ENCODE results near the gene MAB21L1. TPM values are rescaled to one million over a fixed set of nuclear protein-coding genes. Genes with fewer than 3 reads are reported as not detected.

Gene MAB21L1
- total and polyA plus RNA-seq, 2 of the 8 experiments (the other 6 are each of a cell fraction or from before 2014, with no cell fraction given), result not detected

DNA sequence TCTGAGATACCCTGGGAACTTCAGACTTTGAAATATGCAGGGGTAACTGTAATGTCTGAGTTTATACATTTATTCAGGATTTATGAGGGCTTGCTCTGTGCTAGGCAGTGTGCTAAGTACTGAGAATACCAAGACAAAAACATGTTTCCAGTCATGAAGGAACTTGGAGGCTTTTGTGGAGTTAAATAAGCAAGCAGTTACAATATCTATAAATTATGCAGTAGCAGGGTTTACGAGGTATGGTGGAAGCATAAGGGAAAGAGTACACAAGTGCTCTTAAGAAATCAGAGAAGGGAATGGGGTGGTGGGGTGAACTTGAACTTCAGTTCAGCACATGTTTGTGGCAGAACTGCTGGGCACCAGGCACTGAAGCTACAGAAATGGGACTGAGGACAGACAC lies 28.0 kb downstream of the MAB21L1 start:
- Histone ChIP-seq H4K8ac (ENCODE audit: extremely low read depth, insufficient read depth, low read length) (no peak overlapping the region), H3K36me3 (ENCODE audit: control insufficient read depth in 2 of 4, insufficient read depth in 4 of 4, low read length in 3 of 4) (peaks cover 0 to 3% (median 1%) of the 10 kb centered on the region in 4 experiments; a peak in 1 of 8 replicates), H2BK15ac (ENCODE audit: low read length) (no peak overlapping the region), H3K4me1 (replicated peaks in 1 of 4; ENCODE audit: control insufficient read depth in 3 of 4, insufficient read depth in 4 of 4, low read length in 3 of 4) (no peaks in the 10 kb centered on the region), H3K79me2 (ENCODE audit: control insufficient read depth in 1 of 2, insufficient read depth in 2 of 2, low read length in 2 of 2) (no peaks in the 10 kb centered on the region), H2AFZ (ENCODE audit: low read length) (no peak overlapping the region), H3K56ac (replicated peaks; ENCODE audit: insufficient read length, low read depth, low read length) (no peak overlapping the region), H3K9me3 (ENCODE audit: insufficient read depth in 2 of 2, low read depth in 1 of 2, low read length in 1 of 2) (no peaks in the 10 kb centered on the region), H3K4me2 (ENCODE audit: insufficient read depth in 1 of 2, low read depth in 2 of 2, low read length in 2 of 2) (no peak overlapping the region), H3K23me2 (ENCODE audit: low read depth, low read length) (peaks cover 3% of the 10 kb centered on the region; the same call in 1 of the 2 replicates), H2AK5ac (ENCODE audit: low read depth, low read length) (no peak overlapping the region), H2BK5ac (ENCODE audit: low read depth, low read length) (no peak overlapping the region), H2BK120ac (replicated peaks; ENCODE audit: low read depth, low read length) (no peak overlapping the region), H4K5ac (ENCODE audit: insufficient read length, low read depth, low read length) (no peak overlapping the region), H3K9ac (replicated peaks in 1 of 4; ENCODE audit: extremely low read depth in 1 of 4, low read depth in 3 of 4, low read length in 3 of 4) (no peak overlapping the region), H4K91ac (replicated peaks; ENCODE audit: insufficient read length, low read length) (no peak overlapping the region), H3K23ac (ENCODE audit: insufficient read length) (peak overlapping the region; percentile 32), H3K27ac (ENCODE audit: low read depth, low read length) (no peak overlapping the region), H3K18ac (ENCODE audit: extremely low read depth, low read length) (no peak overlapping the region), H3K27me3 (replicated peaks in 1 of 4; ENCODE audit: control insufficient read depth in 3 of 4, extremely low read depth in 1 of 4, insufficient read depth in 3 of 4, low read length in 3 of 4) (no peaks in the 10 kb centered on the region), H3K4me3 (ENCODE audit: extremely low read depth in 1 of 4, insufficient read depth in 2 of 4, low read depth in 3 of 4, low read length in 4 of 4) (no peak overlapping the region), H2BK12ac (ENCODE audit: low read depth, low read length) (no peak overlapping the region), H4K20me1 (replicated peaks in 1 of 2; ENCODE audit: control insufficient read depth in 1 of 2, insufficient read depth in 2 of 2, low read length in 2 of 2) (no peaks in the 10 kb centered on the region), H3K4ac (replicated peaks; ENCODE audit: insufficient read length, low read depth, low read length) (no peak overlapping the region), H2BK20ac (ENCODE audit: low read length) (no peak overlapping the region), H3K79me1 (ENCODE audit: low read depth, low read length) (no peaks in the 10 kb centered on the region), H3K14ac (ENCODE audit: insufficient read length) (no peak overlapping the region)
- CTCF ChIA-PET (ENCODE audit: partially characterized antibody), result no interaction called here
- WGBS, 2 experiments (ENCODE audit: extremely low coverage in 1 of 2, insufficient coverage in 1 of 2, insufficient read length in 1 of 2, insufficient replicate concordance in 2 of 2, low coverage in 1 of 2, low lambda C conversion rate in 2 of 2, missing lambda C conversion rate in 1 of 2), result 94% methylated on average over 1 of the region's 1 CpG; no CpG with 5 or more reads in 1 of the 2 experiments
- DNase-seq (ENCODE audit: low read depth in 1 of 2, low spot score in 2 of 2), result no peak
- no peak for FAIRE-seq
- POLR2A ChIA-PET (ENCODE audit: partially characterized antibody), result no interaction called here
- TF ChIP-seq JUN (IDR thresholded peaks at IDR 0.05; ENCODE audit: low read depth, low read length) (no peak), MAX (IDR thresholded peaks at IDR 0.05) (no peak), ASH2L (IDR thresholded peaks at IDR 0.05; ENCODE audit: low read length) (no peak), HDAC6 (IDR thresholded peaks at IDR 0.05; ENCODE audit: low read depth, low read length) (no peak), BRCA1 (IDR thresholded peaks at IDR 0.05; ENCODE audit: low read depth, low read length) (no peak), CTBP2 (IDR thresholded peaks at IDR 0.05; ENCODE audit: borderline replicate concordance, insufficient read depth, insufficient read length, low read length) (no peak), CREB1 (IDR thresholded peaks at IDR 0.05) (no peak), POLR2A (IDR thresholded peaks at IDR 0.05; ENCODE audit: control extremely low read depth in 1 of 2, low read depth in 2 of 2, low read length in 2 of 2) (no peak), GTF2F1 (IDR thresholded peaks at IDR 0.05; ENCODE audit: borderline replicate concordance, low read depth, low read length) (no peak)
- TF ChIP-seq, protein P1, sequence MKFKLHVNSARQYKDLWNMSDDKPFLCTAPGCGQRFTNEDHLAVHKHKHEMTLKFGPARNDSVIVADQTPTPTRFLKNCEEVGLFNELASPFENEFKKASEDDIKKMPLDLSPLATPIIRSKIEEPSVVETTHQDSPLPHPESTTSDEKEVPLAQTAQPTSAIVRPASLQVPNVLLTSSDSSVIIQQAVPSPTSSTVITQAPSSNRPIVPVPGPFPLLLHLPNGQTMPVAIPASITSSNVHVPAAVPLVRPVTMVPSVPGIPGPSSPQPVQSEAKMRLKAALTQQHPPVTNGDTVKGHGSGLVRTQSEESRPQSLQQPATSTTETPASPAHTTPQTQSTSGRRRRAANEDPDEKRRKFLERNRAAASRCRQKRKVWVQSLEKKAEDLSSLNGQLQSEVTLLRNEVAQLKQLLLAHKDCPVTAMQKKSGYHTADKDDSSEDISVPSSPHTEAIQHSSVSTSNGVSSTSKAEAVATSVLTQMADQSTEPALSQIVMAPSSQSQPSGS (IDR thresholded peaks at IDR 0.05; ENCODE audit: low read length), result no peak
- TF ChIP-seq, protein P2, sequence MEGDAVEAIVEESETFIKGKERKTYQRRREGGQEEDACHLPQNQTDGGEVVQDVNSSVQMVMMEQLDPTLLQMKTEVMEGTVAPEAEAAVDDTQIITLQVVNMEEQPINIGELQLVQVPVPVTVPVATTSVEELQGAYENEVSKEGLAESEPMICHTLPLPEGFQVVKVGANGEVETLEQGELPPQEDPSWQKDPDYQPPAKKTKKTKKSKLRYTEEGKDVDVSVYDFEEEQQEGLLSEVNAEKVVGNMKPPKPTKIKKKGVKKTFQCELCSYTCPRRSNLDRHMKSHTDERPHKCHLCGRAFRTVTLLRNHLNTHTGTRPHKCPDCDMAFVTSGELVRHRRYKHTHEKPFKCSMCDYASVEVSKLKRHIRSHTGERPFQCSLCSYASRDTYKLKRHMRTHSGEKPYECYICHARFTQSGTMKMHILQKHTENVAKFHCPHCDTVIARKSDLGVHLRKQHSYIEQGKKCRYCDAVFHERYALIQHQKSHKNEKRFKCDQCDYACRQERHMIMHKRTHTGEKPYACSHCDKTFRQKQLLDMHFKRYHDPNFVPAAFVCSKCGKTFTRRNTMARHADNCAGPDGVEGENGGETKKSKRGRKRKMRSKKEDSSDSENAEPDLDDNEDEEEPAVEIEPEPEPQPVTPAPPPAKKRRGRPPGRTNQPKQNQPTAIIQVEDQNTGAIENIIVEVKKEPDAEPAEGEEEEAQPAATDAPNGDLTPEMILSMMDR (IDR thresholded peaks at IDR 0.05; ENCODE audit: control extremely low read depth in 1 of 3, insufficient read depth in 1 of 3, low read depth in 1 of 3, low read length in 3 of 3), result no peak

Measured in H1 (cell line).